IMR-90 (cell line): Measurements from ENCODE around the gene ARHGEF4.

ENCODE experiments used
- POLR2A ChIP-seq: IDR thresholded peaks from 2 replicates; pipeline ENCODE4 v1.6.1; 2012; ENCODE audit warnings: mild to moderate bottlenecking, low read depth, low read length
- RAD21 ChIP-seq: IDR thresholded peaks from 2 replicates; pipeline ENCODE4 v1.6.1; 2012; ENCODE audit warnings: low read length, improper control_type of control experiment
- SMC3 ChIP-seq: fragments of 150-350 bp; IDR thresholded peaks from 2 replicates; pipeline ENCODE4 v1.6.1; 2016; ENCODE audit warnings: low read depth, mild to moderate bottlenecking, antibody characterized with exemption, low read length, moderate library complexity

- TF ChIP-seq RAD21 (no peak), POLR2A (no peak), SMC3 (no peak)
Measured at GRCh38 chr2:130878316-130878715, 41.6 kb downstream of the ARHGEF4 start.
